Amniotic epithelial cell (primary cell): Measurements from ENCODE around the gene CLEC4F.

ENCODE experiments used
- DNase-seq: peaks from one replicate; pipeline ENCODE4 v3.0.0-alpha.2; 2010; ENCODE audit warnings: low read depth

The CLEC4F gene

DNA sequence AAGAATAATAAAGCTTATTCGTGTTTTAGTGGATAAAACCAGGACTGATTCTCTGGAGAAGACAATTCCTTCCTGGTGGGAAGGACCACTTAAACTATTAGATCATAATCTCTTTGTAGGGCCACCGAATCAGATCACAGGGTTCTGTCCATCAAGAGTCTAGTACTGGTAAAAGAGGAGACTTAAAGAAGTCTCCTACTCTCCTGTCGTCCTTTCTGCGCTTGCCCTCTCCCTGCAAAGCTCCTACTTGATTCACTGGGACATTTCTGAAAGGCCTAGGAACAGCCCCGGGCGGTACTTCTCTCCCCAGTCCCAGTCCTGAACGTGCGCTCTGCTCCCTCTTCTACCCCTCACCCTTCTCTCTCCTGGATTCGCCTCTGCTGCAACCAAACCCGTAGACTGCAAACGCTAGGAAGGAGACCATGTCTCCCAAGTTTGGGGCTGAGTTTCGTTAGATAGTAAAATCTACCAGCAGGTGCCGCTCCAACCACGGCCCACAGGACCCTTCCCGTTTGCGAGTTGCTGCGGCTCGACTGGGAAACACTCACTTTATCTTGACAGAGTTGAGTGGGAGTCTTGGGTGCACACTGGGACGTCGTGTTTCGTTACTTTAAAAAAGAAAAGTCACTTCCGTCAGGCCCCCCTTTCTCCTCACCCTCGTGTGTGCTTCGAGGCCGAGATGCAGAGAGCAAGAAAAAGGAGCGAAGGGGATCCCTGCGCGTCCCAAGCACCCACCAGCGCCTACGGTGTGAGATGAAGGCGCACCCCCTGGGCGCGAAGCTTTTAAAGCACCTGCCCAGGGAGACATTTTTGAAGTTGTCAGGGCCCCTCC lies 30.9 kb downstream of the CLEC4F start:
- DNase-seq: peak; percentile 12

DNA sequence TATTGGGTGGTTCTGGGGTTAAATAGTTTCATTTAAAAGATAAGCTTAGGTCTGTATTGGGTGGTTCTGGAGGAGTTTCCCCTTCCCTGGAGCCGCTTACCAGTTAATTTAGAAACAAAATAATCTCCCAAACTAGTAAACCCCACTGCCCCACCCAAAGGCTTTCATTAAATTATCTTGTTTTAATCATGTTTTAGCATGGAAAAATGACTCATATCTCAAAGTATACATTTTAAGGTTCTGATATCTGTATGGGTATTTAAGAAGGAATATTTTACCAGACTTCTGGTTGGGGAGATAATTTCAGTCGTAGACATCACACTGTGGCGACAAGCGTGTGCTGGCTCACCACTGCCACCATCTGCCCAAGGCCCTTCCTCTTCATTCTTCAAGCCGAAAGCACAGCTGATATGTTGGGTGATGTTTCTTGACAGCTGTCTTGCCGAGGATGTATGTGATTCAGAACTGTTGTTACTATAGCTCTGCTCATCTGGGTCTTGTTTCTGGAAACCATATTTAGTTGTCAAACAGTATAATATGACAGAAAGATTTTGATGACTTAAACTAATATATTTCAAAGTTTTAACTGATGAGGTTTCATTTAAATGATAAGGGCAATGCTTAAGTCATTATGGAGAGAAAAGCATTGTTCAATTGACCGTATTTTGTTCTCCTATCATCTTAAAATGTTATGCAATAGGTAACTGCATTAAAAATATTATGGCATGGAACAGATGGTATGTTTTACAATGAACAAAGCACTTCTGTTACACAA lies 35.1 kb downstream of the CLEC4F start:
- peak; percentile 2 for DNase-seq

DNA sequence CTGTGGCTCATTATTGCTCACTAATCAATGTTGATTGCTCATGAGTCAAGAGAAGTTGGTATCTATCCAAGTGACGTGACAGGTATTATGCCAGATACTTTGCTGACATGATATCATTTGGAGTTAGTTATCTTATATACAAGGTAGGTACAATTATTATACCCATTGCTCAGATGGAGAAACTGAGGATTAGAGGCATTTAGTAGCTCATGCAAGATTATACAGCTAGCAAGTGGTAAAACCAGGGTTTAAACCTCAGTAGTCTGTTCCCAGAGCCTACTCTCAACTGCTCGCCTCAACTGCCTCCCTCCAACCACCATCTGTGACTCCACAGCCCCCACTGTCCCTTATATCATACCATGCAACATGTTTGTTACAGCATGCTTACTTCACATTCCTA lies 36.1 kb downstream of the CLEC4F start:
- DNase-seq: no peak

DNA sequence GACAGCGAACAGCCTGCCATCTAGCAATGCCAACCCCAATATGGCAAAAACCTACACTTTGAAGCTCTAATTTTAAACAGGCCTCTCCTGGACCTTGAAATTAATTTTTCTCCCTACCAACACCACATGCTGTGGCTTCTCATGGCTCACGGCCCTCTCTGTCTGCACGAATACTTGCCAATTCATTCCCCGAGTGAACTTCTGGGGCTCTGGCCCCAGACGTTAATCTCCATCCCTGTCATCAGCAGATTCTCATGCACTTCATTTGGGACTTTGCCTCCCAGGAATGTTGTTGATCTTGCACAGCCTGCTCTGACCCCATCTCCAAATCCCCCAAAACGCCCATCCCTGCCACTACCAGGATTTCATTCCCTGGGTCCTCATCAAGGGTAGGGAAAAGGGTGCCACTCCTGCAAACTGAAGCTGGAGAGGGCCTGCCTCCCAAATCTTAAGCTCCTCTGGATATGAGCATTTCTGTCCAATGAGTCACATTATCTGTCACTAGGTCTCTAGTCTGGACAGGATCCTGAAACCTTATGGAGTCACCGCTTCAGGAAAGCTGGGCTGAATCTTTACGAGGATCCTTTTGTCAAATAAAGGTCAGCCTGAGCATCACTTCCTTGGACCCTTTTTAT lies 40.4 kb downstream of the CLEC4F start:
- DNase-seq: no peak

DNA sequence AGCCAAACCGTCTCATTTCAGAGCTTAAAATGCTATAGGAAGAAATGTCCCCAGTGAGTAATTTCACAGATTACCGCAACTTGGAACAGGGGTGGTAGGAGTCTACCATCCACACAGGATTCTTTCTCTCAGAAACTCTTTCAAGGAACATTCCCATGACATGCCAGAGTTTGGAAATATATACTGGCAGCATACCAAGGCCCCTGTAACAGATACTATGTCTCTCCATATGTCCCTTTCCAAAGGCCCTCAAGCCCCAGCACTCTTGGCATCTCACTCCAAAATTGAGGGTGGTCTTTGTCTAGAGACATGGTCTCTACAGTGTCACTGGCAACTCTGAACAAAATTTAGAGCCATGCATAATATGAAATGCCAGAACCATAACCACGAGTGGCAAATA lies 40.9 kb downstream of the CLEC4F start:
- no peak for DNase-seq

DNA sequence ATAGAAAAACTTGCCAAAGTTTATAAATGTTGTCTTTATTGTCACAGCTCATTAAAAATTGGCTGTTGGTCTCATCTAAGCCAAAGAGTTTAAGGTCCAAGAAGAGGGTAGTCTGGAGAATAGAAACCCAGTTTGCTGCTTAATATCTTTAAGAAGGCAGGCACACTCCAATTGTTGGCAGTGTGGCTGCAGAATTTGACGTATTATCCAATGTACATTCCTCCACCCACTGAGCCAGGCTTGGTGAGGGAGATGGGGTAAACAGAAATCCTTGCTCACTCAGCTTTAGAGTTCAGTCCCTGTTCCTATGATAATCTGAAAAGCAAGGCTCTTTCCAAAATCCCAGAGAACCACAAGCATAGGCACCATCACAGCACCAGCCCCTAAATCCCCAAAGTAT lies 41.7 kb downstream of the CLEC4F start:
- DNase-seq: no peak

DNA sequence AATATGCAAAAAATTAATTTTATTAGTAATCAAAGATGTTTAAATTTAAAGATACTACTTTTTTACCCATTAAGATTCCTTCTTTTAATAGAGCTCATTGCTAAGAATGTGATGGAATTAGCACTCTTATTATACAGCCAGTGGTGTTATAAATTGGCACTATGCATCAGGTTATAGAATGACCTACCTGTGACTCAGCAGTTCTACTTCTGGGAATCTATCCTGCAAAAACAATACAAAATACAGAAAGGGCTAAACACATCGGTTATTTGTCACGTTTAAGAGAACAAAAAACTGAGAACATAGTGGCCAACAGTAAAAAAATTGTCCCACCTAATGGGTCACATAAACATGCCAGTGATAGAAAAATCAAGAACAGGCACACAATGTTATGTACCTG lies 42.9 kb downstream of the CLEC4F start:
- DNase-seq: no peak

DNA sequence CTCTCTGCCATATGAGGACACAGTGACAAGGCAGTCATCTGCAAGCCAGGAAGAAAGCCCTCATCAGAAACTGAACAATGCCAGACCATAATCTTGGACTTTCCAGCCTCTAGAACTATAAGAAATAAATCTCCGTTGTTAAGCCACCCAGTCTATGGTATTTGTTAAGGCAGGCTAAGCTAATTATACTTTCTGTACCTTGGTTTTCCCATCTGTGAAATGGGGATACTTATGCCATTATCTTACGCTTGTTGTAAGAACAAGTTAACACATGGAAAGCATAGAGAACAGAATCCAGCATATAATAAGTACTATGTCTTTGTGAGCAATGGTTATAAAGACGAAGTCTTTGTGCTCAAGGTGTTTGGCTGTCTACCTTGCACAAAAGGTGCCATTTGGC lies 44.1 kb downstream of the CLEC4F start:
- no peak for DNase-seq

DNA sequence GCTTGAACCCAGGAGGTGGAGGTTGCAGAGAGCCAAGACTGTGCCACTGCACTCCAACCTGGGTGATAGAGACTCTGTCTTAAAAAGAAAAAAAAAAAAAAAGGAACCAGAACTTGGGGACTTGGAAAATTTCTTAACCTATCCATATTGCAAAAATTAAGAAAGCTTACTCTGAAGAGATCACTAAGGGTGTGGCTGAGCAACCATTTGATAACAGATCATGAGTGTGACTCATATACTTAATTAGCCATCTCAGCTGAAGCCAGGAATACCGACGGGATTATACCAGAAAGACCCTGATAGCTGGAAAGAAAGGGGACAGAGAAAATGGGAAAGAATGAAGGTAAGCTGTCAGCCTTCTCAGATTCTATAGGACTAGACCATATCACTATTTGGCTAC lies 45.3 kb downstream of the CLEC4F start:
- no peak for DNase-seq

DNA sequence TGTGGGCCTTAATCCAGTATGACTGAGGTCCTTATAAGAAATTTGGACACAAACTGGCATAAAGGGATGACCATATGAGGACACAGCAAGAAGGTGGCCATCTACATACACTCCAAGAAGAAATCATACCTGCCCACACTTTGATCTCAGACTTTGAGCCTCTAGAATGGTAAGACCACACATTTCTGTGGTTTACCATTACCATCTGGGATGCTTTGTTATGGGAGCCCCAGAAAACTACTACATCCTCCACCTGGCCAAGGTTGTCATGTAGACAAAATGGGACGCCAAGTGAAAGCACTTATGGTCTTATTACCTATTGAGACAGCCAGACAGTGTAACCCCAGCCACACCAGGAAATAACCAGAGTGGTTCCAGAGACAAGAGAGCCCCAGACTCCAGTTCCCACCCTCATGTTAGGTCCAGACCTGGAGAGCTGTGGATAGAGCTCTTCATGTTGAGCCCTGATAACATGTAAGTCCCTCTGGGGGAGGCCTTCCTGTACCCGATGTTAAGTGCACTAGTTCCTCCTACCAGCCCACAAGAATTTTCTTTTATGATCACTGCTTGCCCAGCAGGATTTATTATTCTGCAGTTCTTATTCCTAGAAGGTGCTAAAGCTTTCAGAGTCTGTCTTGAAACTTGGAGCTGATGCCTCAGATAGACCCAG lies 47.8 kb downstream of the CLEC4F start:
- no peak for DNase-seq

DNA sequence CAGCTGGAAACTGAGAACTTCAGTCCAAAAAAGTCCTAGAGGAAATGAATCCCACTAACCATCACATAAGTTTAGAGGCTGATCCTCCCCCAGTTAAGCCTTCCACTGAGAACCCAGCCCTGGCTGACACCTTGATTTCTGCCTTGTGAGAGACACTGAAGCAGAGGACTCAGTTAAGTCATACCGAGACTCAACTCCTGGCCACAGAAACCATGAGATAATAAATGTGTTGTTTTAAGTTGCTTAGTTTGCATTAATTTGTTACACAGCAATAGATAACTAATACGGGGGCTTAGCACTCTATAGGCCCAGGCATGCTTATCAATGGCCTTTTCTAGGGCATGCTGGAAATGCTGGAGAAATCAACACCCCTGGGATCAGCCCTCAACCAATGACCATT lies 49.0 kb downstream of the CLEC4F start:
- no peak for DNase-seq

DNA sequence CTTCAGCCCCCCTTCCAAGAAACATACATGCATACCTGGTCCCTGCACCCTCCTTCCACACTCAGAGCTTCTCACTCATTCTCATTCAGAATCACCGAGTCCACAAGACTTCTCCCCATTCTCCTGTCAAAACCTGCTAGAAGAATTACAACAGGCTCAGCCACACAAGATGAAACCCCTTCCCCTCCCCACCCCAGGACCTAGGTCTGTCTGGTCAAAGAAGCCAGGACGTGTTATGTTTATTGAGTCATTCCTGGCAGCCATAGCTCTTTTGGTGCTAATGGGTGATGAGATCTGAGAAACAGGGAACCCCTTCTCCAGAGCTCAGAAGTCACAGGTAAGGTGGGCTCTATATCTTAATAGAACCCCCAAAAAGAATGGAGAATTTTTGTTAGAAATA lies 50.9 kb downstream of the CLEC4F start:
- no peak for DNase-seq

DNA sequence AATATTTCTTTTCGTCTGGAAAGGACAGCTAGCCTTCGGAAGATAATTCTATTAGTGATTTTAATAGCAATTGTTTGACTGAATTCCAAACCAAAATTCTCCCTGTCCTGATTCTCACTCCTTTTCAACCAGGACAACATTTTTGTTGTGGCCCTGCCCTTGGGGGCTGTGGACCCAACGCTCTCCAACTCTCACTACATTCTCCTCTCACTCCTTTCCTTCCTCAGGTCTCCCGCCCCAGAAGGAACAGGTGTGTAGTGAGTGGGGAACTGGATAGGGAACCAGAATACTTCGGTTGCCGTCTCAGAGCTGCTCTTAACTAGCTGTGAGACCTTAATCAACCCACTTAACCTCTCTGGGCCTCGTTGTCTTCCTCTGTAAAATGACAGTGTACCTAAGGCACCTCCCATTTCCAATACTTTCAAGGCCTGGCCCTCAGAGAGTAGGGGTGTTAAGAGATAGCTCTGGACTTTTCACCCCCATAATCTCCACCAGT lies 51.8 kb downstream of the CLEC4F start:
- DNase-seq: no peak

DNA sequence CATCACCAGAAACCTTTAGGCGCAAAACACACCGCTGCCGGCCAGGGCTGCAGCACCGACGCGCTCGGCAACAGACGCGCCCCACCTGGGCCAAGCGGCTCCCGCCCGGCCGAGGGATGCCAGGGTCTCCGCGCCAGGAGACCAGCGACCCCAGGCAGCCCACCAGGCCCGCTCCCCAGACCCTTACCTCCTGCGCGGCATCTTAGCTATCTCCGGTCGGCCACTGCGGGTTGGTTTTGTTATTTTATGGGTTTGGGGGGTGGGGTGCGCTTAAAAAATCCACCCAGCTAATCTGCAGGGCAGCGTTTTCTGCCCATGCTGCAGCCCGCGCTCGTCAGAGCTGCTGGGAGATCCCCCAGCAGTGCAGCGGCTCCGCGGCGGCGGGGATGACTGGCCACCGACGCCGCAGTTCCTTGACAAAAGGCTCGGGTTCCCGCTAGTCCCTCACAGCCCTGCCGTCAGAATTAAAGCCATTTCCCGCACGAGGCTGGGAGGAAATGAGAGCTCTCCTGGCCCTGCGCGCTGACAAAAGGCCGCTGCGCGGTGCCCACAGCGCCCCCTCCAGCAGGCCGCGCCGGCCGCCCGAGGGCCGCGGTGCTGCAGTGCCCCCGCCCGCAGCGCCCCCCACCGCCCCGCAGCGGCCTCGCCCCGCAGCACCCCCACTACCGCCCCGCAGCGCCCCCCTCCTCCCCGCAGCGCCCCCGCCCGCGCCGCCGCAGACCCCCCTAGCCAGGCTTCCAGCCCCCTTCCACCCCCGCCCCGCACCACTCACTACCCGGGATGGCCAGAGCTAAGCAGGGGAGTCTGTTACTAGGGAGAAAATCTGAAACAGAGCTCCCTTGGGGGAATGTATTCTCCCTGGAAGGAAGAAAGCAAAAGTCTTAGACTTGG lies 52.5 kb downstream of the CLEC4F start, which contains the start of gene ADD2:
Gene ADD2 (minus strand): TSS at position 502 of the 891 bp plus-strand sequence. CDS start 61,792 bp downstream, outside the sequence.
- DNase-seq: no peak

DNA sequence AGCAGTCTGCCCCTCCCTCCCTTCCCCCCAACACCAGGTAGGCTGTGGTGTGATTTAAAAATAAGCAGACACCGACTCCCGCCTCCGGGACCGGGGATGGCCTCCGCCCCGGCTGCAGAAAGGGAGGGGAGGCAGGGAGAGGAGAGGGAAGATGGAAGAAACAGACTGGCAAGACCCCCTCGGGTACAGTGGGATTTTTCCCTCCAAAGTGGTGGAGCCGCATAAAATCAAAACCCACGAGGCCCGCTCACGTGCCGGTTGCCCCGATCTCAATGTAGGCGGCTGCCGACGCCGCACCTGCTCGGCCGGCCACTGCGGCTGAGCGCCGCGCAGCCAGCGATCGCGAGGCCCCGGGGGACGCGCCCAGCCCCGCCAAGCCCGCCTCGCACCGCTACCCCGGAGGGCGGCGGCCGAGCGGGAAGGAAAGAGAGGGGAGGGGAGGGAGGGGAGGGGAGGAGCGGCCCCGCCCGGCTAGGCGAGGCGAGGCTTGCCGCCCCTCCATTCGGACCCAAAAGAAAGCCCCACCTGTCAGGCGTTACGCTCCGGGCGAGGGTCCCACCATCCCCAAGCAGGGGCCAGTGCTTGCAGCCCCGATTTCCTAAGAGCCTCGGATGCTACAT lies 53.2 kb downstream of the CLEC4F start:
- DNase-seq: no peak

DNA sequence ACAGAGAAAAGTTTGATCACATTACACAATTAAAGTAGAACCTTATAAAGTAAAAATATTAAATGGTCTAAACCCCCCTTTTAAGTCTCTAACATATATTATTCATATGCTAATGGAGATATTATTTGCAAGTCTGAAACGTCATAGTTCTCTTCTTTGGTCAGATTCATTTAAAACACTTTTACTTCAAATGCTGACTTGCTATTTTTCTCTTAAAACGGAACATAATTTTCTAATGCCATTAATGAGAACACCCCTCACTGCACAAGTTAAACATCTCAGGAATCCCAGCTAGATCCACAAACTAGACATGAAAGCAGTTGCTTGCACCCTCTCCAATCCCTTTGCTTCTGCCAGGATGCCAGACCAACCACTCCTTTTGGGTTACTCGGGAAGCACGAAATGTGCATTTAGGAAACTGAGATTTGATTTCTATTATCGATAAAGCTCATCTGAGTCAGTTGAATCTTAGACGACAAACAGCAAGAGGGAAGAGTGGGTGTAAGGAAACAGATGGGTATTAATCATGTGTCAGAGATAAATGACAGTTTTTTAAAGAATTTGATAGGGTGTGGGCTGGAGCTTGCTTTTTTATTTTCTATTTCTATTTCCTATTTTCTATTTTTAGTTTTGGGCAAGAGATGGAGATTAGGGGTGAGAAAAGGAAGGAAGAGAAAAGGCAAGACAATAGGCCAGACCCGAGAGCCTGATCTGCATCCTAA lies 53.9 kb downstream of the CLEC4F start:
- no peak for DNase-seq

DNA sequence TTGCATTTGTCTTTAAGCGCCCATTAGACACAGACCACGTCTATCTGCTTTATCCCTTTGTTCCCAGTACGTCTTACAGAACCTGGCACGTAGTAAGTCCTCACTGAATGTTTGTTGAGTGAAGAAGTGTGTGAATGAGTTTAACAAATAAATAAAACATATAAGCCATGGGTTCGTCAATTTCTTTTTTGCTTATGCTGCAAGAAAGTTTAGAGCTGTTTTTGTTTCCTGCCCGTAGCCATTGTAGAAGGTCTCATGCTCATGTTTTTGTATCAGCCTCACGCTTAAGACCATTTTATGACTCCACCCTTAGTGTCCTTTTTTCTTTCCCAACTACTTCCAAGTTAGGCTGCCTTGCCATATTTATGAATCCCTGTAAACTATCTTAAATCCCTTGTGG lies 54.9 kb downstream of the CLEC4F start:
- DNase-seq: no peak

DNA sequence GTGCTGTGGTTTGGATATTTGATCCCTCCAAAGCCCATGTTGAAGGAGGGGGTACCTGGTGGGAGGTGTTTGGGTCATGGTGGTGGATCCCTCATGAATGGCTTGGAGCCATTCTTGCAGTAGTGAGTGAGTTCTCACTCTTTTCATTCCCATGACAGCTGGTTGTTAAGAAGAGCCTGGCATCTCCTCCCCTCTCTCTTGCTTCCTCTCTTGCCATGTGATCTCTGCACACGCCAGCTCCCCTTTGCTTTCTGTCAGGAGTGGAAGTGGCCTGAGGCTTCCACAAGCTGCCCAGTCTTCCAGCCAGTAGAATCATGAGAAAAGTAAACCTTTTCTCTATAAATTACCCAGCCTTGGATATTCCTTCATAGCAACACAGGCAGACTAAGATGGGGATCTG lies 61.0 kb downstream of the CLEC4F start:
- DNase-seq: no peak
